Body of pancreas (tissue), 4 donors: Measurements from ENCODE around the gene PTPRH.

Source experiments
- CTCF ChIP-seq, 7 experiments: fragments of 450-650 bp in 4 of 7; fragments of 200-600 bp in 3 of 7; sonication (generic) in 3 of 7; IDR thresholded peaks; one replicate each; pipeline ENCODE4 v1.5.1; 2016 to 2019; ENCODE audit warnings: antibody characterized with exemption in 7 of 7
- POLR2A ChIP-seq, 3 donors: fragments of 450-650 bp; IDR thresholded peaks; one replicate each; pipeline ENCODE4 v1.6.1; 2016; ENCODE audit warnings: antibody characterized with exemption in 3 of 3, mild to moderate bottlenecking in 2 of 3

GRCh38 chr19:55251341-55252081, 42.2 kb upstream of the PTPRH start:
- TF ChIP-seq CTCF (IDR thresholded peaks at IDR 0.05) (no peak), POLR2A (IDR thresholded peaks at IDR 0.05) (no peak)
